ENCODE results near the gene ANKS1A. TPM values are rescaled to one million over a fixed set of nuclear protein-coding genes. Genes with fewer than 3 reads are reported as not detected.

Gene ANKS1A
- total and polyA plus RNA-seq, 12 donors, result 7.1 to 36.3 (median 29.9) TPM

DNA sequence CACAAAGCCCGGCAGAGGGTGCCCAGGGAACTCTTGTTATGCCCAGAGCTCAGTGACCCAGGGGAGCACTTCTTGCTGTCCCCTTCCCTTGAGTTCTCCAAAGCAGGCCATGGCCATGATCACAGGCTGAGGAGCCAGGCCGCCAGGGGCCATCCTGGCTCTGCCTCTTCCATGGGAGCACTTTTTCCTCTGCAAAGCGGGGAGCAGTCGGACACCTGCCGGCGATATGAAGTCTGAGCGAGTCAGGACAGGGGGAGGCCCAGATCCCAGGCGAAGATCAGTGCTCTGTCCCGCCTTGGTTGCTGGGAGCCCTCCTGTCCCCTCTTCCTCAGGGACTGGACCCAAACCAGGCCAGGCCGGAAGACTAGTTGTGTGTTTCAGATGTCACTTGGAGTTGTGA lies 184.2 kb downstream of the ANKS1A start:
- WGBS, 2 donors, result 92 to 95% methylated on average over 10 of the region's 10 CpGs
- Histone ChIP-seq H3K27me3 (no peaks in the 10 kb centered on the region), H3K9me3 (no peaks in the 10 kb centered on the region), H3K27ac (no peak overlapping the region), H3K4me3 (no peak overlapping the region), H3K4me1 (peaks cover 0 to 27% (median 7%) of the 10 kb centered on the region in 9 donors), H3K36me3 (peaks cover 0 to 95% (median 25%) of the 10 kb centered on the region in 9 donors)
- DNase-seq, result no peak
- TF ChIP-seq, protein P1, sequence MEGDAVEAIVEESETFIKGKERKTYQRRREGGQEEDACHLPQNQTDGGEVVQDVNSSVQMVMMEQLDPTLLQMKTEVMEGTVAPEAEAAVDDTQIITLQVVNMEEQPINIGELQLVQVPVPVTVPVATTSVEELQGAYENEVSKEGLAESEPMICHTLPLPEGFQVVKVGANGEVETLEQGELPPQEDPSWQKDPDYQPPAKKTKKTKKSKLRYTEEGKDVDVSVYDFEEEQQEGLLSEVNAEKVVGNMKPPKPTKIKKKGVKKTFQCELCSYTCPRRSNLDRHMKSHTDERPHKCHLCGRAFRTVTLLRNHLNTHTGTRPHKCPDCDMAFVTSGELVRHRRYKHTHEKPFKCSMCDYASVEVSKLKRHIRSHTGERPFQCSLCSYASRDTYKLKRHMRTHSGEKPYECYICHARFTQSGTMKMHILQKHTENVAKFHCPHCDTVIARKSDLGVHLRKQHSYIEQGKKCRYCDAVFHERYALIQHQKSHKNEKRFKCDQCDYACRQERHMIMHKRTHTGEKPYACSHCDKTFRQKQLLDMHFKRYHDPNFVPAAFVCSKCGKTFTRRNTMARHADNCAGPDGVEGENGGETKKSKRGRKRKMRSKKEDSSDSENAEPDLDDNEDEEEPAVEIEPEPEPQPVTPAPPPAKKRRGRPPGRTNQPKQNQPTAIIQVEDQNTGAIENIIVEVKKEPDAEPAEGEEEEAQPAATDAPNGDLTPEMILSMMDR (IDR thresholded peaks at IDR 0.05), result no peak
- intact Hi-C loops (cut with DNase I), result loop anchor here in 1 of 10 donors (10.0 kb wide), 1 partner anchor 88 kb away; no protein-coding TSS in a partner anchor
- peak in 1 of 8 donors; percentile 9 for ATAC-seq

DNA sequence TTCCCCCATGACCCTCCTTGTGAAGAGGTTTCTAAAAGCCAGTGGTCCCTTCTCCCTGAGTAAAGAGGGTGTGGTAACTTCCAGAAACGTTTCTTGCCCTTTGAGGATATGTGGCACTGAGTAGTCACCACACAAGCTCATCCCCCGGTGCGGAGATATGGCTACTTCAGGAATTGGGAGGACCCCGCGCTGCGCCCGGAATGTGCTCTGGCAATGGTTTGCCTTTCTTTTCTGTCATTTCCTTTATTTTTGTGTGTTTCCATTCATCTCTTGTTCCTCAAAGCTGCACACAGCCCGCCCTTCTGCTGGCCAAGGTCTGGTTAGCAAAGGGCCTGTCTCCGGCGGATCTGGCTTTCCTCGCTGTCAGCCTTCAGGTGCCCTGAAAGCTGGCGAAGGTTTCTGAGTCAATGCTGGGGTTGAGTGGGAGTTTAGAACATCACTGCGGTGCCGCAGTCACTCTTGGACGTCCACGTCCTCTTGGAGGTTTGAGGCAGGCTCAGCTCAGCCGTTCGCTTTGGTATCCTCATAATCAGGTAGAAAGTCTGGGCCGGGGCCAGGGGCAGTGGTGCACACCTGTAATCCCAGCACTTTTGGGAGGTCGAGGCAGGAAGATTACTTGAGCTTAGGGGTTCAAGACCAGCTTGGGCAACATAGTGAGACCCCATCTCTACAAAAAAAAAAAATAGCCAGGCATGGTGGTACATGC lies 184.9 kb downstream of the ANKS1A start:
- H3K27me3 ChIP-seq, result no peaks in the 10 kb centered on the region
- H3K27ac ChIP-seq, result no peak overlapping the region
- no peak overlapping the region for H3K4me3 ChIP-seq
- no peaks in the 10 kb centered on the region for H3K9me3 ChIP-seq
- WGBS, 2 donors, result 92 to 94% methylated on average over 20 of the region's 20 CpGs
- TF ChIP-seq, protein P1 (IDR thresholded peaks at IDR 0.05), result no peak
- ATAC-seq (no peak), DNase-seq (no peak)
- peaks cover 0 to 20% (median 5%) of the 10 kb centered on the region in 9 donors for H3K4me1 ChIP-seq
- H3K36me3 ChIP-seq, result peaks cover 4 to 99% (median 31%) of the 10 kb centered on the region in 9 donors
- intact Hi-C loops (cut with DNase I), result loop anchor here in 1 of 10 donors (10.0 kb wide), 1 partner anchor 89 kb away; no protein-coding TSS in a partner anchor

DNA sequence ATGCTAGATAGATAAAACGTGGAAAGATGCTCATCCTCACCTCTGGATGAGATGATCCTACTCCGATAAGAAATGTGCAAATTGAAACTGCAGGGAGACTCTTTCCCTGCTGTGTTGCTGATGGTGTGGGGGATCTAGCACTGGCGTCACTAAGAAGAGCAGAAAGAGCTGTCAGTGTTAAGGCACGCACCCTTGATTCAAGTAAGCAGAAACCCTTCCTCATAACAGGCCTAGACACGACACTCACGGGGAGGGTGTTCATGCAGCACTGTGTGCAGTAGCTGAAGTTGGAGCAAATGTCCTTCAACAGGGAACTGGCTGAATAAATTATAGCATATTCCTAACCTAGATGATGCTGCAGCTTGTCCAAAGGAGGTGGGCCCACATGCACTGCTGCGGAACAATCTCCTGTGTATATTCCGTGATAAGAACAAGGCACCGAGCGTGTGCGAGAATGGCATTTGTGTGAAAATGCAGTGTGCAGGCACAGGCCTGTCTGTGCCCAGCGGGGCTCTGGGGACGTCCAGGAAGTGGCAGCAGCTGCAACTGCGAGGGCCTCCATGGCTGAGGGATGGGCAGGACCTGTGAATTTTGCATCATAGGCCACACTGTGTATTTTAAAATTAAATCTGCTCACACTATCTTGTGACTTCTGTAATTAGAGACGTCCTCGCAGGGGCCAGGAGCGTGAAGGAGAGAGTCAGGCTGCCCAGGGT lies 188.1 kb downstream of the ANKS1A start:
- TF ChIP-seq, protein P1 (IDR thresholded peaks at IDR 0.05), result no peak
- no peak overlapping the region for H3K4me3 ChIP-seq
- no peak for DNase-seq
- intact Hi-C loops (cut with DNase I), result loop anchor here in 1 of 10 donors (10.0 kb wide), 1 partner anchor 92 kb away; no protein-coding TSS in a partner anchor
- peaks cover 0 to 35% (median 17%) of the 10 kb centered on the region in 9 donors for H3K4me1 ChIP-seq
- H3K9me3 ChIP-seq, result no peaks in the 10 kb centered on the region
- WGBS, 2 donors, result 88% methylated on average over 17 of the region's 17 CpGs
- no peak for ATAC-seq
- no peak overlapping the region for H3K27ac ChIP-seq
- H3K27me3 ChIP-seq, result no peaks in the 10 kb centered on the region
- H3K36me3 ChIP-seq, result peaks cover 4 to 100% (median 56%) of the 10 kb centered on the region in 9 donors

DNA sequence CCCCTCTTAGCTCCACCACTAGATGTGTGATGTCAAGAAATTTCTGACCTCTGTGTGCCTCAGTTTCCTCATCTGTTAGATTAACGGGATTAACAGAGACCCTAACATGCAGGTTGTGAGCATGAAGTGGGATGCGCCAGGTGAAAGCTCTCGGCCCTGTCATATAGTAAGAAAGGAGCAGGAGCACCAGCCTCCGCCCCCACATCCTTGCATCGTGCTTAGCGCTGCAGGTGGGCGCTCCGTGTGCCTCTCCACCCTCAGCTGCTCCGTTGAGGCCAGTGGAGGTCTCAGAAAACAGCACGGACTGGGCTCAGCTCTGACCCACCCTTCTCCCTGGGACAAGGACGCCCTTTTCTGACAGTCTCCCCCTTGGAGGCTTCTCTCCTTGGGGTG lies 188.7 kb downstream of the ANKS1A start:
- H3K4me1 ChIP-seq, result peaks cover 0 to 35% (median 19%) of the 10 kb centered on the region in 9 donors
- H3K9me3 ChIP-seq, result no peaks in the 10 kb centered on the region
- intact Hi-C loops (cut with DNase I), result loop anchor here in 1 of 10 donors (10.0 kb wide), 1 partner anchor 93 kb away; no protein-coding TSS in a partner anchor
- H3K36me3 ChIP-seq, result peaks cover 4 to 100% (median 56%) of the 10 kb centered on the region in 9 donors
- ATAC-seq, result no peak
- H3K27me3 ChIP-seq, result no peaks in the 10 kb centered on the region
- H3K4me3 ChIP-seq, result no peak overlapping the region
- H3K27ac ChIP-seq, result no peak overlapping the region
- TF ChIP-seq, protein P1 (IDR thresholded peaks at IDR 0.05), result no peak
- WGBS, 2 donors, result 84 to 85% methylated on average over 11 of the region's 11 CpGs
- DNase-seq, result no peak
